Measurements from ENCODE around the gene CRIM1.

The CRIM1 gene

DNA sequence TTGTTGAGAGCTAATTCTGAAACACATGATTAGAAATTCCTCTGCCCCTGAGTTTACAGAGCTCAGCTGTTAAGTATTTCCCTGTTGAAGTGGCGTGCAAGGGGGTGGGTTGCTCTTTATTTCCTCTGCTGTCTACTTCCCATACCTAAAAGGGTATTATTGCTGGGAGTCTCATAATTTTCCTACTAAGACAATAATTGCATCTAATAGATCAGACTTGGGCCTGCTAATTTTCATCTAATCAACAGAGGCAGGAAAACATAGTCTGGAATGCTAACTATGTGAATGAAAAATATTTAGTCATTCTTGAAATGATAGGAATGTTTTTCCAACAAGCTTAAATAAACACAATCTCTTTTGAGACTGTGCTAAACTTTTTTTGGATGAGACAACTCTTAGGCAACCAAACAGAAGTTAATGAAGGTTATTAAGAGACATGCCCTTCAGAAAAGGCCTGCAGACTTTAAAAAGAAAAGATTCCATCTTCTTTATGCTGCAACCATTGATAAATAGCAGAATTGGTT, 131.0 kb downstream of the CRIM1 start:
- DNase-seq: no peak

DNA sequence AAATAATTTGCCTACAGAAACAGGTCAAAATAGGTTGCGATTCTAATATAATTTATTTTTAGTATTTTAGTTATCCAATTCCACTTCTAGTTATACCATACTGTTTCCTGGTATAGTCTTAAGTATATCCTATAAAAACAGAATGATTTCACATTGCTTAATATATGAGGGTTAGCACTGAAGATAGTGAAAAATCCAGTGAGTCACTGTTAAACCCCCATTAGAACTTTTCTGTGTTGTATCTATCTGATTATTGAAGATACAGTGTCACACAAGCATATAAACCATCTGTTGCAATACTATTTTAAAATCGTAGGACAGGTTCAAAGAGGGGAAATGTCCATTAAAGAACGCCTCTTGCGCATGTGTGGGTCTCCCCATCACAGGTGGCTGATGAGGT, 132.4 kb downstream of the CRIM1 start:
- DNase-seq: no peak

DNA sequence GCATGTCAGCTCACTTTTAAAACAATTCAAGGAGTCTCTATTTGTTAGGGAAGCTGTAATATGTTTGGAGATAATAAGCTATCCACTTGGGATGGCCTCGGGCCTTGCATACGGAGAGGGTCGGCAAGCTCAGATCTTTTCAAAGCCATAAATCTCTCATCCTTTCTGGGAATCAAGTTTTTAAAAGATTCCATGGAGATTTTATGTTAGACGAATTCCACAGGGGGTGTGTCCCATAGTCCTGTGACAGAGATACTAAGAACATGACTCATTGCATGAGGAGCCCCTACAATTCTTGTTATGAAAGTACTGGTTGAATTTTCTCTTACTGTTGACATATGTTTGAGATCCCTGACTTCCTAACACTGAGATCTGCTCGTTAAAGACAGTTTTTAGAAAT, 133.7 kb downstream of the CRIM1 start:
- no peak for DNase-seq

DNA sequence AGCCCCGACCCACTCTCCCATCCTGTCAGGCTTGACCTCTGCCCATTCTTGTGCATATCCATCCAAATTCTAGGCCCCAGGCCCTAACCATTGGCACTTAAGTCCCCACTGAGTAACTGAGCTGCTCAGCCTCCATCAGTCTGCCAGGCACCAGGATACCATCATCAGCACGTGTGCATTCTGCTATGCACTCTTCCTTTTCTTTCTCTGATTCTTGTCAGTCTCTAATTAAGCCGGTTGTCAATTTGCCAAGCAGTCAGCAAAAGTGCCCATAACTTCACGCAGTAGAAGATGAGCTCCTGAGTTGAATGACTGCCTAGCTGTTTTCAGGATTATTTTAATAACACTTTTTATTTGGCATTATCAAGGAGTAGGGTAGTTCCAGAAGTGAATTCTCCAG, 135.2 kb downstream of the CRIM1 start:
- DNase-seq: no peak

DNA sequence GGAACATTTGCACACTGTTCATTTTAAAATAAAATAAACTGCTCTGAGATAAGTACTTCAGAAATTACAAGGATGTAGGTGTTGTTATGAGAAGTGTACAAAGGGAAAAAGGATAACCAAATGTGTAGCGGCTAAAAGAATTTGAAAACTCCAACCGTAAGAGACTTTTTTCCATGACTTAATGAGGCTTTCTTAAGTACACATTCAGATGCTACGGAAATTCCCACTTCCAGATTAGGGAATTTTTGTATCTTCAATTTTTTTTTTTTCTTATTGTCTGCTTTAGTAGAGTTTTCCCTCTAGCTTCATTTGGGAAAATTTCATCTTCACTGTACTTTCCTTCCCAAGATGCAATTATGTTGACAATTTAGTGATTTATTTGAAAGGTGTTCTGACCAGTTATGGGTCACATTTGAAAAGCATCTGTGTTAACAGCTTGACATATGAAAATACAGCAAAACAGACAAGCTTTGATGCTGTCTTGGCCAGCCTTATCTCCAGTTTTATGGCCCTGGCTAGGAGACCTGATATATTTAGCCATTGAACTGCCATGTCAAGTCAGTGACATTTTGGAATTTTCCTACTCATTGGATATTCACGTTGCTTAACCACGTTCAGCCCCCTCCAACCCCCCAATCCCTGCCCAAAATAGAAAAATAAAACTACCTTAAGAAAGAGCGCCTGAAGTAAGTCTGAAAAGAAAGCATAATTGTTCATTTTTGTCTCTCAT, 136.8 kb downstream of the CRIM1 start:
- DNase-seq: no peak

DNA sequence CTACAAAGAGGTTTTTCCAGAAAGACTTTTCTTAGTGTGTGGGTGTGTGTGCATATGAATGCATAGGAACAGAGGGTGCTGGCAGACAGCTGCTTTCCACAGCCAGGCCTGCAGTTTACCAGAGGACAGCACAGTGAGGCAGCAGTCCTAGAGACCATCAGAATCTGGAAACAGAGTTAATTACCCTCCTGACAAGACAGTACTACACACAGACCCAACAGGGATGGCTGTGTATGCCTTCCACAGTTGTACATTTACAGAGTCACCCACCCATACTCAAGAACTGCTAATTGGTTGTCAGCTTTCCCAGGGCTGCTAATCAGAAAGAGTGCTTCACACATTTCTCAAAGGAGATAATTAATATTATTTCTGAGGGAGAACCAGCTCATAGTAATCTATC, 137.7 kb downstream of the CRIM1 start:
- no peak for DNase-seq

DNA sequence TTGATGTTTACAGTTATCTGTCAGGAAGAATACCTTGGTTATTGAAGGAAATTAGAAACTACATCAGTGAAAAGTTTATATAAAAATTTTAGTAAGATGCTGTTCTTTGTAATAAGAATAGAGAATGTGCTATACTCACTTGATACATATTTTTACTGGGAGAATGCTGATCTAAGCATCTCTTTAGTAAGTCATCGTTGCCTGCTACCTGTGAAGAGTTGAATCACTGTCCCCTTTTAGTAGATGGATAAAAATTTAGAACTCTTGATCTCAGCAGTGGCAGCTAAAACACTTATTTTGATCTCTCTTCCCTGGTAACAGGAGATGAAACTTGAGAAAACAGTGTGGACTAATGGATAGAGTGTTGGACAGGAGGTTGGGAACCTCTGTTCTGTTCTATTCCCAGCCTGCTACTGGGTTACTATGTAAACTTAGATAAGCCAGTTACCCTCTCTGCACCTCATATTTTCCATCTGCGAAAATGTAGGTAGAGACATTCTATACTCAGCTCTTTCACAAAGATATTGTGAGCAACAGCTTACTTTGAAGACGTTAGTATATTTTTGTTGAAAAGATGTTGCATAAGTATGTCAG, 142.1 kb downstream of the CRIM1 start:
- DNase-seq: no peak

DNA sequence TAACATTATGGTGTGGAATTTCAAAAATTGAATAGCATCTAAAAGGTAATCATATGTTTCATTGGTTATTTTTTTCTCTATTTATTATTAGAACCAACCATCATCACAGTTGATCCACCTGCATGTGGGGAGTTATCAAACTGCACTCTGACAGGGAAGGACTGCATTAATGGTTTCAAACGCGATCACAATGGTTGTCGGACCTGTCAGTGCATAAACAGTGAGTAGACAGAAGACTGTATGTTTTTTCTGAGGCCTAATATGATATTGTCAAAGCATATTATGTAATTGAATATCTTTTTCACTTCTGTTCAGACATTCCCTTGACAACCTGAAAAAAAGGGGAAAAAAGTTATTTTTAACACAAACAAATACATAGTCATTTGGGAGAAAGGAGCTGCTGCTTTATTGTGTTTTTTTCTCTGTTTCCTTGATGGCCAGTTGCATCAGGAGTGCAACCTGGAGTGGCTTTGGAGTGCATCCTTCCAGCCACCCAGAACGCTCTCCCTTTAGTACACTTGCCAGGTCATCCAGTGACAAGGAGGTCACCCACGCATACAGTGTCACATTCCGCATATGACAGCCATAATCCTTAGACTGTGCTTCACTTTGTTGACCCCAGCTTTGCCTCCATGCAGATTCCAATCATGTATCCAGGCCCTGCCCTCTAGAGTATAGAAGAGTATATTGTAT, 143.7 kb downstream of the CRIM1 start:
- no peak for DNase-seq

DNA sequence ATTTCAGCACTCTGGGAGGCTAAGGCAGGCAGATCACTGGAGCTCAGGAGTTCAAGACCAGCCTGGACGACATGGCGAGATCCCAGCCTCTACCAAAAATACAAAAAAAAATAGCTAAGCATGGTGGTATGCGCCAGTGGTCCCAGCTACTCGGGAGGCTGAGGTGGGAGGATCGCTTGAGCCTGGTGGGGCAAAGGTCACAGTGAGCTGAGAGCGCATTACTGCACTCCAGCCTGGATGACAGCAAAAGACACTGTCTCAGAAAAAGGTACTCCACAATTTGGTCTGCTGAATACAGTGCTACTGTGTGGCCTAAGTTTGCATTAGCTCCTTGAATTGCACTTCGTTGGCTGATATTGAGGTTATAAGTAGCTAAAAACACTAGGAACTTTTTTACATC, 144.5 kb downstream of the CRIM1 start:
- no peak for DNase-seq

DNA sequence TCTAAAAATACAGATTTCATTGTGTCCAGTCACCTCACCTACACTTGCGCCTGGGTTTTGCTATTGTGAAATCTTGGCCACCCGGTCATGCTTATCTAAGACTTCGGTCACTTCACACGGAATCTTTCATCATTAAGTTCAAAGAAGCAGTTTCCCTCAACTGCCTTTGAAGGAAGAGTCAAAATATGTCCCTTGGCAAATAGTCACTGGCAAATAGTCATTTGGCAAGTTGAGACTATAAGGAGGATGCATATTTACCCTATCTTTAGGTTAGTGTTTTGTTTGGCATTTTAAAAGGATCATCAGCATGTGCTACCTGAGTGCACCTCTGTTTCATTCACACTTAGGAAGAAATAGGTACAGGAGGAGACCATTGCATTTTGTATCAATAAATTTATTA, 146.5 kb downstream of the CRIM1 start:
- no peak for DNase-seq

DNA sequence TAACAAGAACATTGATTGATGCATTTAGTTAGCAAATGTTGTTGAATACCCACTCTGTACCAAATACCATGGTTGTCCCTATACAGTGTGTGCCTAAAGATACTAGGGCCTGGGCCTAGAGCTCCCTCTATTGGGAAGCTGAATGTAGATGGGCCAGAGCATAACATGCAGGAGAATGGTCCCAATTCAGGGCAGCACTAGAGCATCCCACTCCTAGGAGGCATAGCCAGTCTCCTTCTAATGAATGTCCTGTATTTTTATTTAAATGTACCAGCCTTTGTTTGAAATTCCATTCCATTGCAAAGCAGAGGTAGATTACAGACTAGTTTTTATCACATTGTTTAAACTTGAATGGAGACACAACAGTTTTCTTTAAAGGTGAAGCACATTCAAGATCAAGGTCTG, 151.8 kb downstream of the CRIM1 start:
- DNase-seq: peak; percentile 30

DNA sequence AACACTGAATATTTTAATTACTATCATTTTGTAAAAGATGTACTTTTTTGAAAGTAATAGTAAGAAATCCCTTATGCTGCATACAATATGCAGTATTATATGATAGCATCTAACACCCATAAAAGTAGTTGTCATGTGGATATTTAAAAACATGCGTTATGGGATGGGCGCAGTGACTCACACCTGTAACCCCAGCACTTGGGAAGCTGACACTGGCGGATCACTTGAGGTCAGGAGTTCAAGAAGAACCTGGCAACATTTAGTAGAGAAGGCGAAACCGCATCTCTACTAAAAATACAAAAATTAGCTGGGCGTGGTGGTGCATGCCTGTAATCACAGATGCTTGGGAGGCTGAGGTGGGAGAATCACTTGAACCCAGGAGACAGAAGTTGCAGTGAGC, 153.5 kb downstream of the CRIM1 start:
- DNase-seq: no peak

DNA sequence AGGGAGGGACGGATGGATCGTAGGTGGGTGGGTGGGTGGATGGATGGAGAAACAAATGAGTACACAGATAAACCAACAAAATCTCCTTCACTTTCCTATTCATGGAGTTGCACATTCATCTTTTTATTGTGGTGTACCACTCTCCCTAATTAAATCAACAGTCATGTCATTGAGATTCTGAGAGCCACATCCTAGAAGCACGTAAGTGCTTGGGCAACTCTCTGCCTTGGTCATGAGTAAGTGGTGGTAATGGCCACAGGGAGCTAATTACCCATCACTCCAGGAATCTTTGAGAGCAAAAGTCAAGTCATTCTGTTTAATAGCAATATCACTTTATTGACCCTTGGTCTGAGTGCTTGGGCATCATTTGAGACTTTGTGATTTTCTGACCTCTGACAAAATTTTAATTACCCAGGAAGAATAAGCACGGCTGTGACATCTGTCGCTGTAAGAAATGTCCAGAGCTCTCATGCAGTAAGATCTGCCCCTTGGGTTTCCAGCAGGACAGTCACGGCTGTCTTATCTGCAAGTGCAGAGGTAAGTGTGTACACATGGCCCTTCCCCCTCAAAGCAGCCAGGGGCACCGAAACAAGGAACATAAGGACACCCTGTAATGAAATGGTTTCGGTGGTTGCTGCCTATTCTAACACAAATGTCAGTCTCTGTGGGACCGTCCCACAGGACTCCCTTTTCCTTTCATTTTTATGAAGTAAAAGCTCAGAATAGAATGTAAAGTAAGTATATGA, 156.5 kb downstream of the CRIM1 start:
- DNase-seq: no peak

DNA sequence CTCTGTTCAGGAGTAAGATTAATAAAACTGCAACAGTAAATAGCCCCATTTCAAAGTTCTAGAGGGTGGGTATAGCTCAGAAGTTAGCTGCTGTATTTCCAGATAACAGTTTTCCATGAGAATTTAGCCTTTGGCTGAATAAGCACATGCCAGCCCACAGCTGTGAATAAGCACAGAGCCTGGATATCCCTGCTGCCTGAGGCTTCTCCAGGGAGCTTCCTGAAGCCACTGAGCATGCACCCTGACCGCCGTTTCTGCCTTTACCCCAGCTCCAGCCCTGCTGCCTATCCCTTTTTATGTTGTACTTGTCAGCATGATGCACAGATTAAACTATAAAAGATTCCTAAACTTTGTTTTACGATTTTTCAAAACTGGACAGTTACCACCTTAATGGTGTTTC, 157.1 kb downstream of the CRIM1 start:
- no peak for DNase-seq

DNA sequence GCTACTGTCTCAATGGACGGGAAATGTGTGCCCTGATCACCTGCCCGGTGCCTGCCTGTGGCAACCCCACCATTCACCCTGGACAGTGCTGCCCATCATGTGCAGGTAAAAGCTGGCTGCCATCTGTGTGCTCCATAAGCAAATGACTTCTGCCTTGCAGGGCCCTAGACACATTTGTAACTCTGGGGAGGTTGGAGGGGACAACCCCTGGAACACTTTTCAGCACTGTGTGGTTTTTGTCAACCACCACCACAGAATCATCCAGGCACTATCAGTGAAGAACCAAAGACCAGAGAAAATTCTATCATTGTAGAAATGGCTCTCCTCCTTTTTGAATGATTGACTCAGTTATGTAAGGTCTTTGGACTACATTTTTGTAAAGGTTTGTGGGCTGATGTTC, 158.1 kb downstream of the CRIM1 start:
- no peak for DNase-seq

DNA sequence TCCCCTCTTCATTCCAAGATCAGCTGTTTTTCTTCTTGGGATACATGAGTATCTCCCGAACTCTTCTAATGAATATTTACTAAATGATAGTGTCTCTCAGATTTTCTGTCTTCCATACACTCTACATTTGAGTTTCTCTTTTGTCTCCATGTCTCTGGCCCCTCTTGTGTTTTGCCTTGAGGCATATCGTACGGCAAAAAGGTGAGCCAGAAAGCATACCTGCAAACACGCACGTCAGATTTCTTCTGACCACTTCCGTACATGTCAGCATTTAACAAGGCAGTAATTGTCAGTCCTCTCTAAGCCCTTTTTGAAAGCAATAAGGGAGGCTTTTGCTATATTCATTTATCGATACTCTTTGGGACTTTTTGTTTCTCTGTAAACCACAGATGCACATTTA, 160.0 kb downstream of the CRIM1 start:
- DNase-seq: no peak

DNA sequence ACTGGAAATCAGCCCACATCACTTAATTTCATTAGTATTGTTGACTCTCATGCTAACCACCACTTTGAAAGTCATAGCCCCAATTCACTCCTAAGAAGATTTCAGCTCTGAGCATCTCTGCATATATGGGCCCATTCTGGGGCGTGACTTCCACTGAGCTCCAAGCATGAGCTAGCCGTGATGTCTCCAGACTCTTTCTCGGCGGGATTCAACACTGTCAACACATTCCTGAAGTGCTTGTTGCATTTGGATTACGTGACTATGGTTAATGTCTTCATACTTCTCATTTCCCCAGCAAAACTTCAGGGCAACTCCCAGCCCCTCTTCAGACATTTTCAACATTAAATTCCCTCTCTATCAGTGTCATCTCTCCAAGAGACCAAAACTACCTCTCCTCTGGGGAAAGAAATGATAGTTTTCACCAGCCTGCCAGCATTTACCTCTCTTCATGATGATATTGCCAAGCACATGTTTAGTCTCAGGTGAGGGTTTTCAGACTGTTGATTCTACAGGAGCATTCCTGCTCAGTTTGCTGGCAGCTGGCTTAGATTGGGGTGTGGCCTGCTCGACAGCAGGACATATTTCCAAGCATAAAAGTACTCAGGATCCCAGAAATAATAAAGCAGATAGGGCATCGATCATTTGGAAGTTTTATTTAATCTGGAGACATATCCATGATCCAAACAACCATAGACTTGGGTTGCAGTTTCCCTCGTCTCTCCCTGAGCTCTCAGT, 160.7 kb downstream of the CRIM1 start:
- DNase-seq: no peak

DNA sequence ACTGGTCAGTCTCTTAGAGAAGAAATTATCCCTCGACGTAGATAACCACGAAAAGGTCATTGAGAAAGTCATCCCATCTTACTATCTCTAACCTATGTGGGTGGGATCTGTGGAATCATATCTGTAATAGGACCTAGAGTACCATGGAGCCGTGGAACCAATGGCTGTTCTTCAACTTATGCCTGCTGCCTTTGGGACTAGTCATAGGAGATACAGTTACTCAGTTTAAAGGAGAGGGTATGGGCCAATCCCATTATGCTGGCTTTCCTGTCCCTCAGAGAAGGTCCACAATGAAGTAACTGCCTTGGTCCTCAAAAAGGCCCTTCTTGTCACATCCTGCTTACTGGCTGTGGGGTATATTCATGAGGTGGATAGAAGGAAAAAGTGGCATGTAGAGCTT, 164.9 kb downstream of the CRIM1 start:
- no peak for DNase-seq

DNA sequence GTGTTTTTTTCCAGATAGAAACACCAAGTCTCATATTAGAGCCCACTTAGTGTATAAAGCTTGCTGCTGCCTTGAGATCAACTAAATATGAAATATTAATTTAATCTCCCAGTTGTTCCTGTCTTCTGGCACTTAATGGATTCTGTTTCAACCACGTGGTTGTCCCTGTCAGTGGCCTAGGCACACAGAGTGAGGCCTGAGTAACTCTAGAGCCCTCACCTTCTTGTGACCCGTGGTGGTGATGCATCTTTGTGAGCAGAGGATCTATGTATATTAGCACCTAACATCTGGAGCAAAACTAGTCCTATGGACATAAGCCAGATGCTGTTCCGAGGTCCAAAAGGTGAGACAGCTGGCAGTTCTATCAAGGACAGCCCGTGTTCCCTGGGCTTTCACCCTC, 167.6 kb downstream of the CRIM1 start:
- no peak for DNase-seq

DNA sequence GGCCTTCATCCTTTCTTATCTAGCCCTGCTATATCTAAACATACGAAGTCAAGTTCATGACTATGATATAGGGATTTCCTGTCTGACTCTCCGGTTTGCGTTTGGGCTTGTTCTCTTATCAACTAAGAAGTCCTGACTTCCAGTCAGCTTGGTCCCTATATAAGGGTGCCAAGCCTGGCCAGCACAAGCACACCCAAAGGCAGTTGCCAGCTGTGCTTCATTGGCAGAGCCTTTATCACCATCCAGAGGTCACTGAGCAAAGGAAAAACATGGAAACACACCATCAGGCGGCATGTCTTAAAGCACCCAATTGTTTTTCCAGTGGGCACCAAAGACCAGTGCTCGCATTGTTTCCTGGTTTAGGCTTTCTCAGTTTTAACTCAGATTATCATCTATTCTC, 169.7 kb downstream of the CRIM1 start:
- DNase-seq: no peak

DNA sequence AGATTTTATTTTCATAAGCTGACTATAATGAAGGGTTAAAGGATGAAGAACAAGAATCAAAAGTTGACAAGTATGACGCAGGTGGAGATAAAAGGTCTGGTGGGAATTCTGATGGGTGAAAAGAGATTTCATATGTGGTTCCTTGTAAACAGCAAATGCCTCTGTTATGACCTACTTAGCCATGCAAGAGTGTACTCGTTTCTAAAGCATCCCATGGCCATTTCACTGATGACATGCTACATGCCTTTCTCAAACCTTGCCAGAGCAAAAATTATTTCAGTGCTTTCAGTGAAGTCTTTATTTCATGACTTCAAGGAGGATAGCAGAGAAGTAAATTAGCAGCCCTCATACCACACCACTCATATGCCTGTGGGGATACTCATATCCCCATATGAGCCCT, 170.6 kb downstream of the CRIM1 start:
- no peak for DNase-seq

DNA sequence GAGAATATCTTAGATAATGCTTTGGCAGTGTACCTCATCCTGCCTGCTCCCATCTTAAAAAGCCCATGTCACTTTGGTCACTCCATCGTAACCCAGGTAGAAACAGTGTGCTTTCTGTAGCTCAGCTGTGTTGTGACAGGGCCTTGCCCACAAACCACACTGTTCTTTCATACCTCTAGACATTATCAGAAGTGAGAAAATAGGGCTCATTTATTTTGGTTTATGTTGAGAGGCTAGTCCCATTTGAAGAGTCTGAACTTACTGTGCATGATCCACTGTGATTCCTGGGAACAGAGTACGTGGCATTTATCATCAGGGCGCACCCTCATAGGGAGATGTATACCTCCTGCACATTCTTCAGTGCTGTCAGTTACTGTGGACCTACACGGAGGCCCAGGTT, 172.7 kb downstream of the CRIM1 start:
- no peak for DNase-seq

Measured in NCI-H510A (cell line).